ENCODE measurements around the gene OR5L1. TPM values are rescaled to one million over a fixed set of nuclear protein-coding genes. Genes with fewer than 3 reads are reported as not detected.

Gene OR5L1
- total RNA-seq, 2 donors from 2014 or later, result not detected

GRCh38 chr11:55806248-55806647 lies 4.9 kb upstream of the OR5L1 start:
- 85% methylated on average over 1 of the region's 1 CpG for WGBS
- Histone ChIP-seq H3K9me3 (no peaks in the 10 kb centered on the region), H3K4me3 (no peak overlapping the region), H3K27ac (no peak overlapping the region), H3K36me3 (no peaks in the 10 kb centered on the region), H3K4me1 (replicated peaks) (no peaks in the 10 kb centered on the region), H3K27me3 (replicated peaks; ENCODE audit: insufficient read depth) (no peaks in the 10 kb centered on the region)
- no peak for DNase-seq (ENCODE audit: low spot score)
- no peak for TF ChIP-seq CTCF (IDR thresholded peaks at IDR 0.05)
- no peak for TF ChIP-seq POLR2A (IDR thresholded peaks at IDR 0.05)
- TF ChIP-seq POLR2AphosphoS5 (IDR thresholded peaks at IDR 0.05), result no peak
- intact Hi-C loops (cut with DNase I), result no loop called here

GRCh38 chr11:55819330-55819729 lies 8.2 kb downstream of the OR5L1 start, which contains the start of gene OR5D18:
TSS of gene OR5D18 (plus strand) at chr11:55819630. CDS start at chr11:55819630, 0 bp downstream.
- Histone ChIP-seq H3K4me3 (no peak within 1 kb of the TSS), H3K9me3 (no peaks in the 10 kb centered on the region), H3K36me3 (no peaks in the 10 kb centered on the region), H3K4me1 (replicated peaks) (no peaks in the 10 kb centered on the region), H3K27me3 (replicated peaks; ENCODE audit: insufficient read depth) (no peaks in the 10 kb centered on the region), H3K27ac (no peak within 1 kb of the TSS)
- intact Hi-C loops (cut with DNase I), result no loop called here
- WGBS, result 86% methylated on average over 5 of the region's 5 CpGs
- DNase-seq (ENCODE audit: low spot score), result no peak
- TF ChIP-seq POLR2A (IDR thresholded peaks at IDR 0.05), result no peak
- TF ChIP-seq POLR2AphosphoS5 (IDR thresholded peaks at IDR 0.05), result no peak
- no peak for TF ChIP-seq CTCF (IDR thresholded peaks at IDR 0.05)

GRCh38 chr11:55826919-55827318 lies 15.8 kb downstream of the OR5L1 start, which contains the start of gene OR5L2:
TSS of gene OR5L2 (plus strand) at chr11:55827219. CDS start at chr11:55827219, 0 bp downstream.
- no peak for DNase-seq (ENCODE audit: low spot score)
- no peaks in the 10 kb centered on the region for H3K36me3 ChIP-seq
- intact Hi-C loops (cut with DNase I), result no loop called here
- H3K27ac ChIP-seq, result no peak within 1 kb of the TSS
- H3K4me1 ChIP-seq (replicated peaks), result no peaks in the 10 kb centered on the region
- no peak within 1 kb of the TSS for H3K4me3 ChIP-seq
- no peaks in the 10 kb centered on the region for H3K9me3 ChIP-seq
- no peaks in the 10 kb centered on the region for H3K27me3 ChIP-seq (replicated peaks; ENCODE audit: insufficient read depth)
- no peak for TF ChIP-seq POLR2AphosphoS5 (IDR thresholded peaks at IDR 0.05)
- TF ChIP-seq POLR2A (IDR thresholded peaks at IDR 0.05), result no peak
- TF ChIP-seq CTCF (IDR thresholded peaks at IDR 0.05), result no peak

GRCh38 chr11:55838452-55838851 lies 27.3 kb downstream of the OR5L1 start, which contains the start of gene OR5D16:
TSS of gene OR5D16 (plus strand) at chr11:55838752. CDS start at chr11:55838752, 0 bp downstream.
- Histone ChIP-seq H3K27me3 (replicated peaks; ENCODE audit: insufficient read depth) (no peaks in the 10 kb centered on the region), H3K4me3 (no peak within 1 kb of the TSS), H3K9me3 (no peaks in the 10 kb centered on the region), H3K27ac (no peak within 1 kb of the TSS), H3K36me3 (no peaks in the 10 kb centered on the region), H3K4me1 (replicated peaks) (no peaks in the 10 kb centered on the region)
- no peak for DNase-seq (ENCODE audit: low spot score)
- TF ChIP-seq POLR2AphosphoS5 (IDR thresholded peaks at IDR 0.05), result no peak
- TF ChIP-seq CTCF (IDR thresholded peaks at IDR 0.05), result no peak
- intact Hi-C loops (cut with DNase I), result no loop called here
- WGBS, result 31% methylated on average over 3 of the region's 3 CpGs

- intact Hi-C loops (cut with DNase I), result no loop called here
- no peak for DNase-seq (ENCODE audit: low spot score)
- H3K27ac ChIP-seq, result no peak overlapping the region
- H3K4me1 ChIP-seq (replicated peaks), result no peaks in the 10 kb centered on the region
- no peak for TF ChIP-seq POLR2AphosphoS5 (IDR thresholded peaks at IDR 0.05)
- TF ChIP-seq POLR2A (IDR thresholded peaks at IDR 0.05), result no peak
- no peak for TF ChIP-seq CTCF (IDR thresholded peaks at IDR 0.05)
- H3K9me3 ChIP-seq, result no peaks in the 10 kb centered on the region
- no peaks in the 10 kb centered on the region for H3K36me3 ChIP-seq
- H3K4me3 ChIP-seq, result no peak overlapping the region
- H3K27me3 ChIP-seq (replicated peaks; ENCODE audit: insufficient read depth), result no peaks in the 10 kb centered on the region
- WGBS, result 55% methylated on average over 2 of the region's 2 CpGs
Observed at GRCh38 chr11:55847453-55847852, 36.3 kb downstream of the OR5L1 start.

Measured in prostate gland (tissue), 2 donors.